NCI-H2081 (cell line): Measurements from ENCODE around the gene NT5C3A.
"Not testable (repeated sequence)": the region's sequence is repeated elsewhere in the genome, so short reads cannot be mapped to it uniquely, and the experiment has no call there.

Experiments
- DNase-seq, 2 experiments: peaks; one replicate each; lab custom pipeline; 2025; lab: John Stamatoyannopoulos, UW

The NT5C3A gene

DNA sequence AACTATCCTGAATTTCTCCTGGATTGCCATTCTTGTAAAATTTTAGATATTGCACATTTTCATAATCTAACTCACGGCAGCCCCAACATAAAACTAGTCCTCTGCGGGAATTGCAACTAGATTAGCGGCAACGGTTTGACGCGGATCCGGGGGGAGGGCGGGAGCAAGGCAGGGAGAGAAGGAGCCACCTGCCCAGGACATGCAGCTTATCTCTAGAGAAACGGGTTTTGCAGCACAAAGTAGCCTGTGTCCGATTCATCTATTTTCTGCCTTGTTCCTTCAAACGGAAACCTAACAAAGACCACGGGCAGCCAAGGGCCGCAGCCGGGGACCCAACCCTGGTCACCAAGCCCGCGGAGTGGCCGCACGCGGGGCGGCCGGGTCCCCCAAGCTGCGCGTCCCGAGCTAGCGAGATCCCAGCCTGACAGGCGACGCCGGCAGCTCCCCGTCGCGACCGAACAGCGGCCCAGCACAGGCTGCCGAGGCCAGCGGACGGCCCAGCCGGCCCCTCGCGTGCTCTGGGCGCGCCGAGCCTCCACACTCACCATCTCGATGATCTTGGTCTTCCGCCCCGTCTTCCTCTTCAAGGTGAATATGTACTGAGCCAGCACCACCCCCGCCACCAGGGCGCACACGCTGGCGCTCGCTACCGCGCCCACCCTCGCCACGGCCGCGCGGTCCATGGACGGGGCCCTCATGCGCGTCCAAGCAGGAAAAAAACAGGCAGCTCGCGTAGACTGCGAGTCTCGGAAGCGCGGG is at the start of gene NT5C3A:
TSS of gene NT5C3A (minus strand) at position 754 of the 759 bp plus-strand sequence. CDS start at position 683, 71 bp downstream.
- peak; percentile 48 to 50 for DNase-seq

DNA sequence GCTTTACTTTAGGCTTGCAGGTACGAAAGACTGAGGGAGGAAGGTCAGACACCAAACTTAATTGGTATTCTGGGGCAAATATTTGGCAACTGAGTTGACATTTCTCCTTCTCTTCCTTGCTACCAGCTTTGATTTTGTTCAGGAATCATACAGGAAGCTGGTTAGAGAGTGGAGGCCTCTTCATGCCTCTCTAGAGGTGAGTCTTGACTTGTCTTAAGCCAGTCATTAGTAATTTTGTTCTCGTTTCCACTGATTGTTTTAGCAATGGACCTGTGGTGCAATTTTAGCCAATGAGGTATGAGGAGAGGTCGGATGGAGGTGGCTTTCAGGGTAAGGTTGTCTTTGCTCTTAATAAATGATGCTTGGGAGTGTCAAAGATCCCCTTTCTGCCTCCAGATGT is 49.0 kb upstream of the NT5C3A start:
- no peak for DNase-seq

DNA sequence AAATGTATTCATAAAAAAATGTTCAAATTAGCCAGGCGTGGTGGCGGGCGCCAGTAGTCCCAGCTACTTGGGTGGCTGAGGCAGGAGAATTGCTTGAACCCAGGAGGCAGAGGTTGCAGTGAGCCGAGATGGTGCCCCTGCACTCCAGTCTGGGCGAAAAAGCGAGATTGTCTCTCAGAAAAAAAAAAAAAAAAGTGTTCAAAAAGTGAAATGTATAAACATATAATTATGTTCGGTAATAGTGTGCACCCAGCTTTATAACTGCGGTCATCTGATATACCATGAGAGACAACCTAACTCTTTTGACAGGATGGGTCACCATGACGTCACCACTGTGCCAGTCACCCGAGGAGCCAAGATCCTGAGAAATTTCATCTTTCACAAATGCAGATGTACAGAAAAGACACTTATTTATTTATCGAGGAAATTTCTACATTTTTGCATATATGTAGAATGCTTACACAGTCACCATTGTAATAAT is 47.2 kb upstream of the NT5C3A start:
- DNase-seq: peak; percentile 2 to 49

DNA sequence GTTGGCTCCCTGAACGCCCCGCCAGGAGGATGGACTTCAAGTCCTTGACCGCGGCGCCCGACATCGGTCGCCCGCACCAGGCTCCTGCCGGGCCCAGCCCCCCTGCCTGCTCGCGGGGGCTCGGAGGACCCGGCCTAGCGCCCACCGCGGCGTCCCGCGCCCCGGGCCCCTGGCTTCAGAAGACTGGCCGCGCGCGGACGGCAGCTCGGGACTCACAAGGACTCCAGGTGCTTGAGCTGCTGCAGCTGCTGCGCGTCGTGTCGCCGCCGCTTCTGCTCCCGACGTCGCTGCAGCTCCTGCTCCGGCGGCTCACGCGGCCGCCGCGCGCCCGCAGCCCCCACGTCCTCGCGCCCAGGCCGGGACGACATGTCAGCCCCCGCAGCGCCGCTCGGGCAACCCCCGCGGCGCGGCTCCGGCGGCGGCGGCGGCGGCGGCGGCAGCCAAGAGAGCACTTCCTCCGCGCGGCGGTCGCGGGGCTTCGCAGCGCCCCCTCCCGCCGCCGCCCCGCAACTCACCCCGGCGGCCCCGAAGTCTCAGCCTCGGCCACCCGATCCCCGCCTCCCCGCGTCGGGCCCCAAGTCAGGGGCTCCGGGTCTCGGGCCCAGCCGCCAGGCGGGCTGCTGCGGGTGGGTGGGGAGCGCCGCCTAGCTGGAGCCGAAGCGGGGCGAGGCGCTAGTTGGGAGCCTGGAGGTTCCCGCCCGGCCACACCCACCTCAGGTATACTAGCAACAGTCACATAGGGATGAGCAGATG is 46.6 kb upstream of the NT5C3A start, which contains the start of gene RP9:
TSS of gene RP9 (minus strand) at position 400 of the 753 bp plus-strand sequence. CDS start at position 368, 32 bp downstream.
- DNase-seq: peak; percentile 82 to 83

DNA sequence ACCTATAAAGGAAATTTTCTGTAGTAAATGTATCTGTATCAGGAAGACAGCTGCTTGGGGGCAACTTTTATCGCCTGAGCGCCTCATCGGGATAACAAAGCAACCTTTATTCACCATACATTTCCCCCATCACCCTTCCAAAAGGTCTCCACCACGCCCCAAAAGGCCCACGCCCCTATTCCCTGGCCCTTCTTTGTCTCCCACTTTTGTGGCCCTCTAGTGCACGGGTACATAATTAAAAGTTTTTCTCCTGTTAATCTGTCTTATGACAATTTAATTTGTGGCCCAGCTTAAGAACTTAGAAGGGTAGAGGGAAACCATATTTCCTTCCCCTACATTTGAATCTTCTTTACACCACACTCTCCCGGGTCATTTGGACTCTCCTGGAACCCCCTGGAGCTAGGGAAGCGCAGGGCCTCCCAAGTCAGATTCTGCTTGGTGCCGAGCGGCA is 46.0 kb upstream of the NT5C3A start:
- no peak for DNase-seq

DNA sequence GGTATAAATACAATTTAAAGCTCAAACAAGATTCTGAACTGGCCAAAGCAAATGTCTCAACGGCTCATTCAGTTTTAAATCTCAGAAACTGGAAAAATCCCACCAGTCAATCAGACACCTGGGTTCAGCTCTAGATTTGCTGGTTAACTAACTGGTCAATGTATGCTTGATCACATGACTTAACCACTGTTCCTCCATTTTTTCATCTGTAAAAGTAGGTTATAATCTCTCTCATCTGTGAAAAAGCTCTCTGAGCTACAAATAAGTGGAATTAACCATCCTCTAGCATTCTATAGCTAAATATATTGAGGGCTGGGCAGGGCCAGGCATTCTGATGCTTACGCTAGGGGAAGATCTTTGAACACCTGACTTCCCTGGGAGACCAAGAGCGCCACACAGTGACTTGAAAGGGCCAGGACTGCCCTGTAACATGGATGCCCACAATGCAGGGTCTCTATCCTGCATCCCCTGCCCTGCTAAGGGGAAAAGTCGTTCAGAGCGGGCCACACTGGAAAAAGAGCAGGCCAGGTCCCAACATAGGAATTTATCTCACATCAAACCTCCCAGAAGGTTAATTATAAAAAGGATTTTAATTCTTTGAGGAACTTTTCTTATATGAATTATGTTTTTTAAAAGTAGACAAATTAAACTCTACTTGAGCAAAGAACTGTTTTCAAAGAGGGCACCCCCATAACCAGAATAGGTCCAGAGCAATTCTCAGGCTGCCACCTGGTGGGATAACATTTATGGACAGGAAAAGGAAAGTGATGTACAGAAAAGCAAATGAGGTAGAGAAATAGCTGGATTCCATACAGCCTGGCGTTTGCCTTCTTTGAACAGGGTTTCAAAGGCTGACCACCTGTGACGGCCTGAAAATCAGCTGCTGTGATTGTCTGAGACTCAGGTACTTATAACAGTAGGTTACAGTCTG is 44.8 kb upstream of the NT5C3A start:
- DNase-seq: peak; percentile 29 to 62

DNA sequence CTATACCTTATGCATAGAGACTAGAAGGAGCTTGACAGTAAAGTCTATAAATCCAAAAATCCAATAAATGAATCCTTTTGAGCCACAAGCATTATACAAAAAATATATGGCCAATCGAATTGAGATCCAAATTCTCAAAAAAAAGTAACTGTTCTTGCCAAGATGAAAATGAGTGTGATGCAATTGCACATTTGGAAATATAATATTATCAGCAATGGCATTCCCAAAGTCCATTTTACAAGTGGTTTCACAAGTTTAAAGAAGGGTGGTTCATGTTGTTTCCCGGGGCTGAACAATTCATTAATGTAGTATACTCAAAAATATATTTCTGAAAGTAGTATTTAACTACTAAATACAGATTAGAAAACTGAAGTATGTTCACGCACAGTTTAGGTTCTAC is 39.3 kb upstream of the NT5C3A start:
- DNase-seq: no peak

DNA sequence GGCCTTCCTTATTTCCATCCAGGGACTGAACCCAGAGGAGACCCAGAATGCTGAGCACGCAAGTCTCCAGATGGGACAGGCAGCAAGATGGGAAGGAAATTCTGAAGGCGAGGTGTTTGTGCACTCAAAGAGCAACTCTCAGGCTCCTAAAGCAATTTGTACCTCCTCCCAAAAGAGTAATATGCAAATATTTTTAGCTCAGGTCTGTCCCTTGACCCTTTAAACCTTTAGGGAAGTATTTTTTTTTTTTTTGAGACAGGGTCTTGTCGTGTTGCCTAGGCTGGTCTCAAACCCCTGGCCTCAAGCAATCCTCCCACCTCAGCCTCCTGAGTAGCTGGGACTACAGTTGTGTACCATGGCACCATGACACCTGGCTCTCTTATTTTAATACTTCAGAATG is 38.2 kb upstream of the NT5C3A start:
- no peak for DNase-seq

DNA sequence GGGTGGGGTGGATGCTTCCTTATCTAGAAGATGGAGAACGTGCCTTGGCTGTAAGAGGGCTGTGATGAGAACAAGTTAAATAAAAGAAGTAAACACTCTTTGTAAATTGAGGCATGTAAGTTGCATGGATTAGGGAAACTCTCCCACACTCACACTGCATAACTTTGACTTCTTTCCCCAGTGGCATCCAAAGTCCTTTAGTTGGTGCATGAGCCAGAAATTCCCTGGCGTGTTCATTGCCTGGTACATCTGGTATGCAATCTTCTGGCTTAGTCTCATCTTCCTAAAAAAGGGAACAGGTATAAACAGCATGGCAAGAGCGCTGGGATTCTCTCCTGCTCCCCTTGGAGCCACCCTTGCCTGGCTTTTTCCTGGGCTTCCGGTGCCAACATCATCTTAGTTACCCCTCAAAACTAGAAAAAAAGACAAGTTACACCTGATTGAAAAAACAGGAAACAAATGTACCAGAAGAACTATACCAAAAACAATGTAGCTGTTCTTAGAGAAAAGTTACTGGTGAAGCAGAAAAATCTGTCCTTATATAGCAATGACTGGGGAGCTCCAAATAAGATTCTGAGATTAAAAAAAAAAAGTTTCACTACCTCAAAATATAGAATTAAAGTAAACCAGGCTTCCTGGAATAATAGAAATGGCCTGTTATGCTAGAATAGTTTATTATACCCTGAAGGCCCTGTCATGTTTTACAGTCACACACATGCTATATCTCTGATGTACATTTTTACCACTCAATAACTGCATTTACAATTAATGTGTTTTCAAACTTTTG is 36.8 kb upstream of the NT5C3A start:
- no peak for DNase-seq

DNA sequence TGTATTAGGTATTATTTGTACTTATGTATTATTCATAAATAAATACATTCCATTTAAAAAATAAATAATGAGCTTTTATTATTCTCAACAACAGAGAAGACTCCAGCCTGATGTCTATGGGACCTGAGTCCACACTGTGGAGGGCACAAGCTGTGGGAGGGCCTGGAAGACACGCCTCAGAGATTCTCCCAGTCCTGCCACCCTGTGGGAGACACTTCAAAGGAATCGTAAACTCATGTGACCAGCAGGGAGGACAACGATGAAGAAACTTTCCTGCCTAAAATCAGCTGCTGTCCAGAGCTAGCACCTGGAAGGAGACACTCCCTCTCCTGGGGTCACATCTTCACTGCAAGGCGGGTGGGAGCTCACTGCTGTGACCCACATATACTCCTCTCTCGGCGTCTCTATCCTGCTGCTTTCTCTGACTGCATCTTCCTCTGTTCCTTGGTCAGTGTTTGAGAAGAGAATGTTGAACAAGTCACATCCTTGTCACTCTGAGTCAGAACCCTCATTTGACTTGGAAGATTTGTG is 32.2 kb upstream of the NT5C3A start:
- DNase-seq: not testable (repeated sequence)

DNA sequence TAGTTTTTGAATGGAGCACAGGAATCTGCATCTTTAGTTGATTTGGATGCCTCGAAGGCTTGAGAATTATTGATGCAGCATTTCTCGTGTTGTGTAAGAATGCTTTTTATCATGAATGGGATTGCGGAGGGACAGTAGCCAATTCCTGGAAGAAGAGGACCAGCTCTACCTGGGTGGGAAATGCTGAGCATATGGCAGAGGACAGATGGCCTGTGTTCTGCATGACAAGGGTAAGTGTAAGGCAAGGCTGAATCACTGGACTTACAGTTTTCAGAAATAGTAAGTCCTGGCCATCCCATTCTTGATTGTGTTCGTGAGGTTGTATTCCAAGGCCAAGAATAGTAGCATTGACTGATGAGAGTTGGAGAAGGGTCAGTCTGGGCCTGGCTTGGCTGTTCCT is 30.7 kb upstream of the NT5C3A start:
- no peak for DNase-seq

DNA sequence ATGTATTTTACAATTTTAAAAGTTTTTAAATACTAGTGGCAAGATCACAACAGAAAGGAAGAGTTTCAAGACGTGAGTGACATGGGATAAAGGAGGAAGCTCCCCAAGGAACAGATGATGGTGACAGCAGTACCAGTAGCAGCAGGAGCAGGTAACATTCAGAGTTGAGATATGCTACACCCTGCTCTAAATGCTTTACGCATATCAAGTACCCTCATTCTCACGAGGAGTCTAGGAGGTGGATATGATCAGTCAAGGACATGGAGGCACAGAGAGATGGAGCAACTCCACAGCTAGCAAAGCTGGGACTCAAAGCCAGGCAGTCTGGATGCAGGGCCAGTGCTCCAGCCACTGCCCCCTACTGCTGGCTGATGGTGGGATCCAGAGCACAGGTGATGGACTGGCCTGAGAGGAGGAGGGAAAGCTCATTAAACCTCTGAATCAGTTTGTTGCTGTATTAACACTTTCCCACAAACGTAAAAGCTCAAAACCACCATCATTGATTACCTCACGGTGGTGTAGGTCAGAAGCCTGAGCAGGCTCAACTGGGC is 29.1 kb upstream of the NT5C3A start:
- no peak for DNase-seq

DNA sequence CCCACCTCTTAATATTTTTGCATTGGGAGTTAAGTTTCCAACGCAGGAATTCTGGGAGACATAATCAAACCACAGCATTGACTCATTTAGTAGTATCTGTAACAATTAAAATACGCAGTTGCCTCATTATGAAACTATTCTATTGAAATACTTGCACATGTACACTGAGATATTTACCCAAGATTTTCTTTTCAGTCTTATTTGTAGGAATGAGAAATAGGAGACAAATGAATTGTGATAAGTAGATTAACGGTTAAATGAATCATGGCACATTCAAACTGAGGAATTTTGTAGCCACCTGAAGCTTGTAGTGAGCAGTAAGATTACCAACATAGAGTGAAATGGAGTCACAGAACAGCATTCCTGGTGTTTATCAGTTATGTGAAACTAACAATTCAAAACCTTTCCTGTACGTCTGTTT is 28.5 kb upstream of the NT5C3A start:
- no peak for DNase-seq

DNA sequence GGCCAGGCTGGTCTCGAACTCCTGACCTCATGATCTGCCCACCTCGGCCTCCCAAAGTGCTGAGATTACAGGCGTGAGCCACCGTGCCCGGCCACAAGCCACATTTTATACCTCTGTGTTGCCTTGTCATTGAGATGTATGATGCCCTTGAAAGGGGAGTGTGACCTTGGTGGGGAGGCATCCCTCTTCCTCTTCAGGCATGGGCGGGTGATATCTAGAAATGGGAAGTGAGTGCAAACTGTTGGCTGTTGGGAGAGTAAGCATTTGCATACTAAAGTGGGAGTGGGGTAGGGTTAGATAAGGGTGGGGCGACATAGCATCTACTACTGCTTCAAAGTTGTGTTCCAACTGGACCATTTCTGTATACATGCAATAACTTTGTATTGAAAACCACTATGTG is 26.6 kb upstream of the NT5C3A start:
- no peak for DNase-seq

DNA sequence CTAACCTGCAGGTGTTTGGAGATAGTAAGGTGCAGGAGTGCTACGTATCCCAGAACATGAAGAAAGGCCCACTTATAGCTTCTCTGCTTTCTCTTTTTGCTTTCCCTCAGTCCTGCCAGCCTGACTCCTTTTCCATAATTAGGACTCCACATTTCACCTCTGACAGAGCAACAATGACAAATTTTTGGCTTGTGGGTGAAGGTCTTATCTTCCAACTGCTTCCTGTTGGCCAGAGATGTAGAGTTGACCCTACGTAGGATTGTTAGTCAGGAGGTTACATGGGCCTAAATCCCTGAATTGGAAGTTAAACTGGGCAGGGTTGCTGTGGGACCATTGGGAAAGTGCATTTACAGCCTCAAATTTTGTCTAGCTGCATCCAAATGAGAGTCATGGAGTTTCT is 25.3 kb upstream of the NT5C3A start:
- DNase-seq: no peak

DNA sequence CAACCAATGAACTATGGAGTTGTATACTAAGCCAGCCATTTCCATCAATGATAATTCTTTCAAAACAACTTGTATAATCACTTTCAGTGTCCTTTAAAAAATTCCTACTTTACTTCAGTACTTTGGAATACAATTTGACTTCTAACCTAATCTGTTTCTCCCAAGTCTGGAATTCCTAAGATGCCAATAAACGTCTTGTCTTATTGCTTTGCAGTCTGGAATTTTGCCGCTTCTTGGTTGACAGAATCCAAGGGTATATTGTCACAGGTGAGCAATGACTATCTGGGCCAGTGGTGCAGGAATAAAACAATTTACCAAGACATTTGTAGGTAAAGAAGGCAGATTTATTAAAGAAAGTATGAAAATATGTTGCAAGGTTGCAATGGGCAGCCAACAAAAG is 24.8 kb upstream of the NT5C3A start:
- no peak for DNase-seq

DNA sequence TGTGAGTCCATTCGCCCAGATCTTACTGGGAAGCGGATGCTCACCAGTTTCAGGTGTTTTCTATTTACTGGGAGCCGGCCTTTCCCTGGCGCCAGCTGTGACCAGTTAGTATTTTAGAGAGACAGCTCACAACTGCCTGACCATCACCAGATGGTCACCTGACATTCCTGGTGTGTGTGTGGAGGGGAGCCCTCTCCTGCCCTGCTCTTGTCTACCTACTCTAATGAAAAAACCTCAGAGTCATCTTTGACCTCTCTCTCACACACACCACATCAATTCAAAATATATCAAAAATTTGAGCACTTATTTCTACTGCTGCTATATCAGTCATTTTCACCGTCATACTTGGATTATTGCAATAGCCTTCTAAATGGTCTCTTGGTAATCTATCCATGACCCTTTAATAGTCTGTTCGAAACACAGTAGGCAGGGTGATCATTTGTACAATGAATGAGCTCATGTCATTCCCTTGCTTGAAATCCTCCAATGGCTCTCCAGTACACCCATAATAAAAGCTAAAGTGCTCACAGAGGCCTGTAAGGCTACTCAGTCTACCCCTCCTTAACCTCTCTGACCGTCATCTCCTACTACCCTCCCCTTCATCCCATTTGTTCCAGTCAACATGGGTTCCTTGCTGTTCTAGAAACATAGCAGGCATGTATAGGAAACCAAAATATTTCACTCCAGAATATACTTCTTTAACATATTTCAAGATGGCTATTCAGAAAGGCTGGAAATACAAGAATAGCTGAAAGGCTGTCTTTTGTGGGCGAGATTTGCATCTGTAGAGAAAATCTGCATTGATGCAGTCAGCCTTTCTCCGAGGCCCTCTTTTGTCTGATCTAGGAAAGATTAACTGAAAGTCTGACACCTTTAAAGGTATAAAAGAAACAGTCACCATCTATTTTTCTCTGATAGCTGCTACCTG is 17.5 kb upstream of the NT5C3A start:
- no peak for DNase-seq

DNA sequence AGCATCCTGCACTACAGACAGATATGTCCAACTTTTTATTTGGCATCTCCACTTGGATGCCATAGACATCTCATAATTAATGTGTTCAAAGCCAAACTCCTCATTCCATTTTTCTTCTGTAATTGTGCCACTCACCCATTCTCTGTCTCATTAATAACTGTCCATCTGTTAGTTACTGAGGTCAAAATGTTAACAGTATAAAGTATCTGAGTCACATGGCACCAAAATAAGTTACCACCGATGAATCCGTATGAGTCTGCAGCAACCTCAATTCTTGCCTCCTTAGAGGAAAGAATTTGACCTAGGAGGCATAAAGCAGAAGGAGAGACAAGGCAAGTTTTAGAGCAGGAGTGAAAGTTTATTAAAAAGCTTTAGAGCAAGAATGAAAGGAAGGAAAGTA is 16.5 kb upstream of the NT5C3A start:
- no peak for DNase-seq

DNA sequence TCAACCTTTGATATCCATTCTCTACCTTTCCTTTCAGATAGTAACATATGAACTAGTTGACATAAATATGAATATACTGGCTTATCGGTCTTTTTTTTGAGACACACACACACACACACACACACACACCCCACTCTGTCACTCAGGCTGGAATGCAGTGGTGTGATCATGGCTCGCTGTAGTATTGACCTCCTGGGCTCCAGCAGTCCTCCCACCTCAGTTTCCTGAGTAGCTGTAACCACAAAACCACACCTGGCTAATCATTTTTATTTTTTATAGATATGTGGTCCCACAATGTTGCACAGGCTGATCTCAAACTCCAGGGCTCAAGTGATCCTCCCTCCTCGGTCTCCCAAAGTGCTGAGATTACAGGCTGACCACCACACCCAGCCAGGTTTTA is 14.2 kb upstream of the NT5C3A start:
- DNase-seq: no peak
